ENCODE data around the gene SOCS1. TPM values are rescaled to one million over a fixed set of nuclear protein-coding genes. Genes with fewer than 3 reads are reported as not detected.

The SOCS1 gene
- total RNA-seq, 1 donor = 1.1 TPM

- H3K36me3 ChIP-seq (ENCODE audit: insufficient read depth, low read length) = no peaks in the 10 kb centered on the region
- peak; percentile 57 for DNase-seq (ENCODE audit: insufficient read length, low spot score, missing footprints)
- no peak overlapping the region for H3K4me3 ChIP-seq (ENCODE audit: insufficient read depth, low read length)
- no peak for TF ChIP-seq CTCF (IDR thresholded peaks at IDR 0.05; ENCODE audit: extremely low read depth, low read depth, low read length)
- H3K4me1 ChIP-seq (ENCODE audit: insufficient read depth, low read length) = no peaks in the 10 kb centered on the region
- peaks cover 2% of the 10 kb centered on the region for H3K9me3 ChIP-seq (ENCODE audit: low read depth, low read length)
- no peak overlapping the region for H2AFZ ChIP-seq (ENCODE audit: low read length)
- H3K27me3 ChIP-seq (ENCODE audit: insufficient read depth, low read length) = peaks cover 5% of the 10 kb centered on the region
- no peak overlapping the region for H3K27ac ChIP-seq (ENCODE audit: low read depth, low read length)
- H3K79me2 ChIP-seq (ENCODE audit: insufficient read depth, low read length) = no peaks in the 10 kb centered on the region
- no peak overlapping the region for H3K4me2 ChIP-seq (ENCODE audit: insufficient read depth, low read length)
- no peaks in the 10 kb centered on the region for H4K20me1 ChIP-seq (ENCODE audit: insufficient read depth, low read length)
Measured at GRCh38 chr16:11208916-11209665, 46.9 kb downstream of the SOCS1 start.

GRCh38 chr16:11207646-11208045, 48.4 kb downstream of the SOCS1 start:
- peak; percentile 70 for DNase-seq (ENCODE audit: insufficient read length, low spot score, missing footprints)
- peaks cover 2% of the 10 kb centered on the region for H3K4me1 ChIP-seq (ENCODE audit: insufficient read depth, low read length)
- peaks cover 2% of the 10 kb centered on the region for H3K9me3 ChIP-seq (ENCODE audit: low read depth, low read length)
- H3K79me2 ChIP-seq (ENCODE audit: insufficient read depth, low read length) = no peaks in the 10 kb centered on the region
- H3K27me3 ChIP-seq (ENCODE audit: insufficient read depth, low read length) = no peaks in the 10 kb centered on the region
- no peak overlapping the region for H3K27ac ChIP-seq (ENCODE audit: low read depth, low read length)
- H3K36me3 ChIP-seq (ENCODE audit: insufficient read depth, low read length) = no peaks in the 10 kb centered on the region
- no peak for TF ChIP-seq CTCF (IDR thresholded peaks at IDR 0.05; ENCODE audit: extremely low read depth, low read depth, low read length)
- H3K4me3 ChIP-seq (ENCODE audit: insufficient read depth, low read length) = no peak overlapping the region
- H3K4me2 ChIP-seq (ENCODE audit: insufficient read depth, low read length) = no peak overlapping the region
- no peak overlapping the region for H2AFZ ChIP-seq (ENCODE audit: low read length)
- H4K20me1 ChIP-seq (ENCODE audit: insufficient read depth, low read length) = no peaks in the 10 kb centered on the region

GRCh38 chr16:11205754-11206581, 50.0 kb downstream of the SOCS1 start:
- Histone ChIP-seq H3K4me2 (ENCODE audit: insufficient read depth, low read length) (no peak overlapping the region), H3K27me3 (ENCODE audit: insufficient read depth, low read length) (no peaks in the 10 kb centered on the region), H3K9me3 (ENCODE audit: low read depth, low read length) (peaks cover 2% of the 10 kb centered on the region), H3K36me3 (ENCODE audit: insufficient read depth, low read length) (no peaks in the 10 kb centered on the region), H3K4me1 (ENCODE audit: insufficient read depth, low read length) (peaks cover 18% of the 10 kb centered on the region), H3K4me3 (ENCODE audit: insufficient read depth, low read length) (no peak overlapping the region), H4K20me1 (ENCODE audit: insufficient read depth, low read length) (peaks cover 2% of the 10 kb centered on the region), H2AFZ (ENCODE audit: low read length) (no peak overlapping the region), H3K79me2 (ENCODE audit: insufficient read depth, low read length) (no peaks in the 10 kb centered on the region), H3K27ac (ENCODE audit: low read depth, low read length) (no peak overlapping the region)
- no peak for TF ChIP-seq CTCF (IDR thresholded peaks at IDR 0.05; ENCODE audit: extremely low read depth, low read depth, low read length)
- DNase-seq (ENCODE audit: insufficient read length, low spot score, missing footprints) = peak; percentile 69
